ENCODE data around the gene SNX2. TPM values are rescaled to one million over a fixed set of nuclear protein-coding genes. Genes with fewer than 3 reads are reported as not detected.
"Not testable (repeated sequence)": the region's sequence is repeated elsewhere in the genome, so short reads cannot be mapped to it uniquely, and the experiment has no call there.

Gene SNX2
- total RNA-seq, 4 donors from 2014 or later: 82.3 to 102 (median 93.1) TPM

DNA sequence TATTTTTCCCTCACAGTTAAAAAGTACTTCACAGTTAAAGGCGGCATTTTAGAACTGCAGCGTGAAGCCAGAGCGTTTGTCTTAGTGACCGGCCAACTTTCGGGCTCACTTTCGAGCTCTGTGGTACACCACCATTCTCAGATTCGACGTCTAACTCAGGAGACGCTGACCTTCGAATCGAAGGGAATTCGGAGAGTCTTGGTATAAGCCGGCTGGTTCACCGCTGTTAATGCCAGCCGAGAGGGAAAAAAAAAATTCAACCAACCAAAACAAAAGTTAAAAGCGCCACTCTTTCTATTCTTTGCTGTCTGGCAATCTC is 70.0 kb downstream of the SNX2 start:
- peak overlapping the region; percentile 97 to 99 for H3K4me3 ChIP-seq
- peak overlapping the region; percentile 91 to 98 (median 93) for H3K27ac ChIP-seq
- TF ChIP-seq POLR2AphosphoS5 (IDR thresholded peaks at IDR 0.05) (no peak), POLR2A (IDR thresholded peaks at IDR 0.05) (no peak), CTCF (IDR thresholded peaks at IDR 0.05) (no peak), EP300 (IDR thresholded peaks at IDR 0.05) (no peak)
- no peaks in the 10 kb centered on the region for H3K36me3 ChIP-seq
- 0 to 3% methylated on average over 7 to 16 of the region's 16 CpGs for WGBS, 2 donors (ENCODE audit: low coverage in 1 of 2)
- H3K9me3 ChIP-seq: no peaks in the 10 kb centered on the region
- H3K27me3 ChIP-seq: no peaks in the 10 kb centered on the region
- peak; percentile 1 for ATAC-seq
- H3K4me1 ChIP-seq: peaks cover 0 to 37% (median 0%) of the 10 kb centered on the region in 3 donors

DNA sequence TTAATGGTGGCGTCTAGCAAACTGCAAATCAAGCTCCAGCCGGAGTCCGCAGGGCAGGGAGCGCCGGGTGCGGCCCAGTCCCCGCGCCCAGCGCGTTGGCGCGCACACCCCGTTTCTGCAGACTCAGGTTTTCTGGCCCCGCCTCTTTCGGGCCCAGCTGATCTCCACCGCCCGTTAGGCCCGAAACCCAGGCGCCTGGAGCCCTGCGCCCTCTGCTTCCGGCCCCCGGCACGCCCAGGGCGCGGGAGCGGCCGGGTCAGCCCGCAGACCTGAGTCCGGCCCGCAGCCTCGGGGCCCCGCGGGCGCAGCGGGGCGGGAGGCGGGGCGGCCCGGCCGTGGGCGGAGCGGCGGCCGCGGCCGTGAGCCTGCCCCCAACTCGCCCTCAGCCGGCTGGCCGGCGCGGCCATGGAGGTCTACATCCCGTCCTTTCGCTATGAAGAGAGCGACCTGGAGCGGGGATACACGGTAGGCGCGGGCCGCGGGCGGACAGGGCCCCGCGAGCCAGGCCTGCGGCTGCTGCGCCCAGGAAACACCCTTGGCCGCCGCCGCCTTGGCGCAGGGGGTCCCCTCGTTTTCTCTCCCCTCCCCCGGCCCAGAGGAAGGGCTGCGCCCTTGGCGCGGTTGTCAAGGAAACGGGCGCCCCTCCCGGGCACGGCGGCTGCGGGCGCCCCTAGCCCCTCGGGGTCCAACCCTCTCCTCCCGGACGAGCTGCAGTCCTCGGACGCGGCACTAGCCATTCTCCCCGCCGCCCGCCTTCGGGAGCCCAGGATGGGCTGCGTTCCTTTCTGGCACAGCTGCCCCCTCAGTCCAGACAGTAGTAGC is 70.6 kb downstream of the SNX2 start, which contains the start of gene SNX24:
SNX24 (plus strand) TSS at position 385 of the 822 bp plus-strand sequence; CDS start at position 406, 21 bp downstream.
- Histone ChIP-seq H3K4me1 (peaks cover 0 to 37% (median 0%) of the 10 kb centered on the region in 3 donors), H3K4me3 (peak within 1 kb of the TSS; percentile 97 to 99), H3K9me3 (no peaks in the 10 kb centered on the region), H3K36me3 (no peaks in the 10 kb centered on the region), H3K27ac (peak within 1 kb of the TSS; percentile 91 to 98 (median 93)), H3K27me3 (no peaks in the 10 kb centered on the region)
- peak; percentile 90 for ATAC-seq
- 0 to 2% methylated on average over 13 to 19 of the region's 92 CpGs for WGBS, 2 donors (ENCODE audit: low coverage in 1 of 2)
- TF ChIP-seq EP300 (IDR thresholded peaks at IDR 0.05): no peak
- peak; percentile 62 to 65 for TF ChIP-seq POLR2A (IDR thresholded peaks at IDR 0.05)

GRCh38 chr5:122846051-122846550 is 71.2 kb downstream of the SNX2 start:
- peak; percentile 44 for ATAC-seq
- WGBS, 2 donors (ENCODE audit: low coverage in 1 of 2): 1 to 3% methylated on average over 5 of the region's 6 CpGs
- Histone ChIP-seq H3K9me3 (no peaks in the 10 kb centered on the region), H3K36me3 (no peaks in the 10 kb centered on the region), H3K4me3 (peak overlapping the region; percentile 97 to 99), H3K27me3 (no peaks in the 10 kb centered on the region), H3K4me1 (peaks cover 0 to 37% (median 0%) of the 10 kb centered on the region in 3 donors), H3K27ac (peak overlapping the region; percentile 91 to 98 (median 93))
- TF ChIP-seq POLR2AphosphoS5 (IDR thresholded peaks at IDR 0.05): no peak
- no peak for TF ChIP-seq CTCF (IDR thresholded peaks at IDR 0.05)
- TF ChIP-seq POLR2A (IDR thresholded peaks at IDR 0.05): no peak

DNA sequence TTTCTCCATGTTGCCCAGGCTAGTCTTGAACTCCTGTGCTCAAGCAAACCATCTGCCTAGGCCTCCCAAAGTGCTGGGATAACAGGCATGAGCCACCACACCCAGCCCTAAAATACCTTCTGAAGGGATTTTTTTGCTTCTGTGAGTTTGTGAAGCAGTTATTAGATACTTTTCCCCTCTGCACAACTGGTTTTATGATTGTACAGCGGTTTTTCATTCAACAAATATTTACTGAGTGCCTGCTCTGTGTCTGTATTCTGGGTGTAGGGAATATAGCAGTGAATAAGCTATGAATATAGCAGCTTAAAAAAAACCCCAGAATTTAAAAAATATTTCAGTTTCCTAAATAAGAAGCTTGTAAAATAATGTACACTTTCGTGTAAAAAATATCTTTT is 72.8 kb downstream of the SNX2 start:
- TF ChIP-seq EP300 (IDR thresholded peaks at IDR 0.05) (no peak), POLR2AphosphoS5 (IDR thresholded peaks at IDR 0.05) (no peak), POLR2A (IDR thresholded peaks at IDR 0.05) (no peak), CTCF (IDR thresholded peaks at IDR 0.05) (no peak)
- Histone ChIP-seq H3K27me3 (no peaks in the 10 kb centered on the region), H3K36me3 (no peaks in the 10 kb centered on the region), H3K4me3 (no peak overlapping the region), H3K9me3 (no peaks in the 10 kb centered on the region), H3K4me1 (peaks cover 0 to 37% (median 0%) of the 10 kb centered on the region in 3 donors), H3K27ac (no peak overlapping the region)
- ATAC-seq: no peak
- WGBS, 2 donors (ENCODE audit: low coverage in 1 of 2): 97 to 100% methylated on average over 1 to 2 of the region's 2 CpGs

DNA sequence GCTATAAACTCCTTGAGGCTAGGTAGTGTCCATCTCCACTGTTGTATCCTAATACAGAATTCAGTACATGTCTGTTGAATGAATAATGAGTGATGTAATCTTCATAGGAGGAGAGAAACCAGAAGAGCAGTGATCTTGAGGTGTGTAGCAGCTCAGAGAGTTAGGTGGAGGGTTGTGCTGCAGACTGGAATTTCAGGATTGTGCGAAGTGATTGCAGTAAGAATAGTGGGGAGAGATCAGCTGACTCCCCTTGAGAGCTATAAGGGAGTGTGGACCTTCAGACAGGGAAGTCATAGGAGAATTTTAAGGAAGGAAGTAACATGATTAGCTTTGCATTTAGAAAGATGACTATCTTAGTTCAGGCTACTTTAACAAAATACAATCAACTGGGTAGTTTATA is 74.9 kb downstream of the SNX2 start:
- no peak overlapping the region for H3K27ac ChIP-seq
- no peak for ATAC-seq
- WGBS, 2 donors (ENCODE audit: low coverage in 1 of 2): 88 to 93% methylated on average over 1 of the region's 1 CpG

DNA sequence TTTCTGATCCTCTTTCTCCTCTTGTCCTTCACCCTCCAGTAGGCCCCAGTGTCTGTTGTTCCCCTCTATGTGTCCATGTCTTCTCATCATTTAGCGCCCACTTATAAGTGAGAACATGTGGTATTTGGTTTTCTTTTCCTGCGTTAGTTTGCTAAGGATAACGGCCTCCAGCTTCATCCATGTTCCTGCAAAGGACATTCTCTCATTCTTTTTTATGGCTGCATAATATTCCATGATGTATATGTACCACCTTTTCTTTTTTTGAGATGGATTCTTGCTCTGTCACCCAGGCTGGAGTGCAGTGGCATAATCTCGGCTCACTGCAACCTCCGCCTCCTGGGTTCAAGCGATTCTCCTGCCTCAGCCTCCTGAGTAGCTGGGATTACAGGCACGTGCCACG is 82.7 kb downstream of the SNX2 start:
- not testable (repeated sequence) for H3K27me3 ChIP-seq, H3K4me3 ChIP-seq, H3K27ac ChIP-seq, H3K4me1 ChIP-seq, H3K9me3 ChIP-seq, ATAC-seq
- WGBS, 2 donors (ENCODE audit: low coverage in 1 of 2): 100% methylated on average over 3 to 8 of the region's 8 CpGs
- H3K36me3 ChIP-seq: peaks cover 0 to 12% of the 10 kb centered on the region in 2 donors

More for the DNA sequence above, 74.9 kb downstream of the SNX2 start:
- peaks cover 0 to 25% (median 0%) of the 10 kb centered on the region in 3 donors for H3K4me1 ChIP-seq
- no peaks in the 10 kb centered on the region for H3K9me3 ChIP-seq
- peaks cover 0 to 5% of the 10 kb centered on the region in 2 donors for H3K36me3 ChIP-seq
- H3K4me3 ChIP-seq: no peak overlapping the region
- no peaks in the 10 kb centered on the region for H3K27me3 ChIP-seq
- TF ChIP-seq POLR2AphosphoS5 (IDR thresholded peaks at IDR 0.05): no peak
- TF ChIP-seq EP300 (IDR thresholded peaks at IDR 0.05): no peak
- TF ChIP-seq CTCF (IDR thresholded peaks at IDR 0.05): no peak
- no peak for TF ChIP-seq POLR2A (IDR thresholded peaks at IDR 0.05)
